Measurements from ENCODE around the gene MTURN. TPM values are rescaled to one million over a fixed set of nuclear protein-coding genes. Genes with fewer than 3 reads are reported as not detected.

MTURN gene
- total and polyA plus RNA-seq, 2 donors (not counting 1 experiment from before 2014, with no cell fraction given): 4.5 to 13.9 TPM

- Histone ChIP-seq H3K27ac (ENCODE audit: low read length in 2 of 2) (no peak overlapping the region), H2AFZ (ENCODE audit: insufficient read depth, low read depth, low read length, poor library complexity, severe bottlenecking) (no peak overlapping the region), H3K27me3 (replicated peaks in 1 of 4; ENCODE audit: control extremely low read depth in 1 of 4, control insufficient read depth in 3 of 4, insufficient read depth in 4 of 4, low read length in 3 of 4) (no peaks in the 10 kb centered on the region), H3K4me1 (ENCODE audit: control insufficient read depth in 2 of 2, insufficient read depth in 2 of 2, low read length in 2 of 2) (peaks cover 22 to 32% of the 10 kb centered on the region in 2 donors), H3K9me3 (ENCODE audit: control extremely low read depth in 1 of 3, control insufficient read depth in 2 of 3, insufficient read depth in 1 of 3, low read length in 2 of 3) (peaks cover 0 to 13% (median 10%) of the 10 kb centered on the region in 3 donors), H3K9ac (ENCODE audit: low read length) (no peak overlapping the region), H4K20me1 (ENCODE audit: control insufficient read depth, insufficient read depth, low read length, poor library complexity, severe bottlenecking) (no peaks in the 10 kb centered on the region), H3K36me3 (replicated peaks in 1 of 2; ENCODE audit: control extremely low read depth in 1 of 2, control insufficient read depth in 1 of 2, extremely low read depth in 1 of 2, insufficient read depth in 2 of 2, low read length in 1 of 2) (no peaks in the 10 kb centered on the region), H3K4me3 (ENCODE audit: control extremely low read depth in 1 of 5, extremely low read depth in 1 of 5, insufficient read depth in 1 of 5, low read depth in 2 of 5, low read length in 4 of 5) (no peak overlapping the region), H3K4me2 (replicated peaks; ENCODE audit: low read depth, low read length, poor library complexity, severe bottlenecking) (no peak overlapping the region), H3K79me2 (ENCODE audit: control insufficient read depth, insufficient read depth, low read length) (no peaks in the 10 kb centered on the region)
- no peak for ATAC-seq (ENCODE audit: low read depth)
- peaks cover 36% of the 10 kb centered on the region for H3K4me1 Mint-ChIP-seq
- H3K27ac Mint-ChIP-seq: no peak overlapping the region
- H3K4me3 Mint-ChIP-seq: no peak overlapping the region
- TF ChIP-seq EZH2 (IDR thresholded peaks at IDR 0.05; ENCODE audit: borderline replicate concordance, insufficient read depth, low read depth, low read length, poor library complexity, severe bottlenecking) (no peak), CTCF (IDR thresholded peaks at IDR 0.05) (no peak)
- ChIA-PET POLR2A (no interaction called here), CTCF (no interaction called here)
- no peaks in the 10 kb centered on the region for H3K27me3 Mint-ChIP-seq
- WGBS (ENCODE audit: insufficient coverage): no CpG with 5 or more reads among the region's 1 CpG
- H3K9me3 Mint-ChIP-seq (ENCODE audit: insufficient read depth): peaks cover 12% of the 10 kb centered on the region
- no peak for DNase-seq
- intact Hi-C loops (cut with micrococcal nuclease): no loop called here
These were observed 62.7 kb downstream of the MTURN start for GRCh38 chr7:30197438-30197837.

- Histone ChIP-seq H3K4me2 (replicated peaks; ENCODE audit: low read depth, low read length, poor library complexity, severe bottlenecking) (no peak overlapping the region), H2AFZ (ENCODE audit: insufficient read depth, low read depth, low read length, poor library complexity, severe bottlenecking) (no peak overlapping the region), H3K9me3 (ENCODE audit: control extremely low read depth in 1 of 3, control insufficient read depth in 2 of 3, insufficient read depth in 1 of 3, low read length in 2 of 3) (peaks cover 0 to 13% (median 10%) of the 10 kb centered on the region in 3 donors), H3K36me3 (replicated peaks in 1 of 2; ENCODE audit: control extremely low read depth in 1 of 2, control insufficient read depth in 1 of 2, extremely low read depth in 1 of 2, insufficient read depth in 2 of 2, low read length in 1 of 2) (no peaks in the 10 kb centered on the region), H3K27me3 (replicated peaks in 1 of 4; ENCODE audit: control extremely low read depth in 1 of 4, control insufficient read depth in 3 of 4, insufficient read depth in 4 of 4, low read length in 3 of 4) (no peaks in the 10 kb centered on the region), H3K79me2 (ENCODE audit: control insufficient read depth, insufficient read depth, low read length) (no peaks in the 10 kb centered on the region), H3K4me1 (ENCODE audit: control insufficient read depth in 2 of 2, insufficient read depth in 2 of 2, low read length in 2 of 2) (peaks cover 16 to 20% of the 10 kb centered on the region in 2 donors), H3K4me3 (ENCODE audit: control extremely low read depth in 1 of 5, extremely low read depth in 1 of 5, insufficient read depth in 1 of 5, low read depth in 2 of 5, low read length in 4 of 5) (no peak overlapping the region), H4K20me1 (ENCODE audit: control insufficient read depth, insufficient read depth, low read length, poor library complexity, severe bottlenecking) (no peaks in the 10 kb centered on the region), H3K27ac (ENCODE audit: low read length in 2 of 2) (no peak overlapping the region), H3K9ac (ENCODE audit: low read length) (no peak overlapping the region)
- H3K27ac Mint-ChIP-seq: no peak overlapping the region
- ChIA-PET POLR2A (no interaction called here), CTCF (no interaction called here)
- 95% methylated on average over 3 of the region's 3 CpGs for WGBS (ENCODE audit: insufficient coverage)
- H3K9me3 Mint-ChIP-seq (ENCODE audit: insufficient read depth): peaks cover 12% of the 10 kb centered on the region
- TF ChIP-seq EZH2 (IDR thresholded peaks at IDR 0.05; ENCODE audit: borderline replicate concordance, insufficient read depth, low read depth, low read length, poor library complexity, severe bottlenecking) (no peak), CTCF (IDR thresholded peaks at IDR 0.05) (no peak)
- H3K4me1 Mint-ChIP-seq: peaks cover 22% of the 10 kb centered on the region
- no peak overlapping the region for H3K4me3 Mint-ChIP-seq
- intact Hi-C loops (cut with micrococcal nuclease): no loop called here
- DNase-seq (no peak), ATAC-seq (ENCODE audit: low read depth) (no peak)
- no peaks in the 10 kb centered on the region for H3K27me3 Mint-ChIP-seq
These were observed 64.5 kb downstream of the MTURN start for GRCh38 chr7:30199271-30199670.

Measured in B cell (primary cell).